Stimulated activated CD8-positive, alpha-beta memory T cell treated with anti-CD3 and anti-CD28 coated beads, Interleukin-12 subunit alpha, Interleukin-12 subunit beta, amount 100 ng/mL, for 24 hours (primary cell): ENCODE measurements around the gene ALMS1.
"Not testable (repeated sequence)": the region's sequence is repeated elsewhere in the genome, so short reads cannot be mapped to it uniquely, and the experiment has no call there.

Source experiments
- DNase-seq: peaks from one replicate; pipeline ENCODE4 v3.0.0-alpha.2; 2020; ENCODE audit errors: extremely low read depth

The ALMS1 gene

DNA sequence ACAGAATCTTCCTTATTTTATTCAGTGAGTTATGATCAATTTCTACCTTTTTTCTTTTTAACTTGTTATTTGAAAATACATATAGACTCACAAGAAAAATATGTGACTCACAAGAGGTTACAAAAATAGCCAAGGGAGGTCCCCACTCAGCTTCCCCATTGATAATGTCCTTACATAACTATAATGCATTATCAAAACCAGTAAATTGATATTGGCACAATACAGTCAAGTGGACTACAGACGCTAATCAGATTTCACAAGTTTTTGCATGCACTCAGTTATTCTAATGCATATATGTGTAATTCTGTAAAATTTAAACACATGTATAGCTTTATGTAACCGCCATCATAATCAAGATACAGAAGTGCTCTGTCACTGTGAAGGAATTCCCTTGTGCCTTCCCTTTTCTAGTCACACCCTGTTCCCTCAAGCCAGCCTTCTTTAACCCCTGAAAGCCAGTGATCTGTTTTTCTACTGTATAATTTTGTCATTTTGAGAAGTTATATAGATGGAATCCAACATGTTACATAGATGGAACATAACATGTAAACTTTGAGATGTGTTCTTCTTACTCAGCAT, 118.4 kb downstream of the ALMS1 start:
- no peak for DNase-seq

DNA sequence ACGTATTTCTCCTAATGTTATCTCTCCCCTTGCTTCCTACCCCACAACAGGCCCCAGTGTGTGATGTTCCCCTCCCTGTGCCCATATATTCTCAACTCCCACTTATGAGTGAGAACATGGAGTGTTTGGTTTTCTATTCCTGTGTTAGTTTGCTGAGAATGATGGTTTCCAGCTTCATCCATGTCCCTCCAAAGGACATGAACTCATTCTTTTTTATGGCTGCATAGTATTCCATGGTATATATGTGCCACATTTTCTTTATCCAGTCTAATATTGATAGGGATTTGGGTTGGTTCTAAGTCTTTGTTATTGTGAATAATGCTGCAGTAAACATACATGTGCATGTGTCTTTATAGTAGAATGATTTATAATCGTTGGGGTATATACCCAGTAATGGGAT, 119.2 kb downstream of the ALMS1 start:
- not testable (repeated sequence) for DNase-seq

DNA sequence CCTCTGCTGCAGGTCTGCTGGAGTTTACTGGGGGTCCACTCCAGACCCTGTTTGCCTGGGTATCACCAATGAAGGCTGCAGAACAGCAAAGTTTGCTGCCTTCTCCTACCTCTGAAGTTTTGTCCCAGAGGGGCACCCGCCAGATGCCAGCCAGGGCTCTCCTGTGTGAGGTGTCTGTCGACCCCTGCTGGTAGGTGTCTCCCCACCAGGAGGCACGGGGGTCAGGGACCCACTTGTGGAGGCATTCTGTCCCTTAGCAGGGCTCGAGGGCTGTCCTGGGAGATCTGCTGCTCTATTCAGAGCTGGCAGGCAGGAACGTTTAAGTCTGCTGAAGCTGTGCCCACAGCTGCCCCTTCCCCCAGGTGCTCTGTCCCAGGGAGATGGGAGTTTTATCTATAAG, 124.8 kb downstream of the ALMS1 start:
- DNase-seq = not testable (repeated sequence)

DNA sequence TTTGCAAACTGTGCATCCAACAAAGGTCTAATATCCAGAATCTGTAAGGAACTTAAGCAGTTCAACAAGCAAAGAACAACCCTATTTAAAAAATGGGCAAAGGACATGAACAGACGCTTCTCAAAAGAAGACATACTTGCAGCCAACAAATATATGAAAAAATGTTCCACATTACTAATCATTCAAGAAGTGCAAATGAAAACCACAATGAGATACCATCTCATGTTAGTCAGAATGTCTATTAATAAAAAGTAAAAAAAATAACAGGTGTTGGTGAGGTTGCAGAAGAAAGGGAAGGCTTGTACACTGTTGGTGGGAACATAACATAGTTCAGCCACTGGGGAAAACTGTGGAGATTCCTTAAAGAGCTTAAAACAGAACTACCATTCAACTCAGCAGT, 130.4 kb downstream of the ALMS1 start:
- DNase-seq = no peak

DNA sequence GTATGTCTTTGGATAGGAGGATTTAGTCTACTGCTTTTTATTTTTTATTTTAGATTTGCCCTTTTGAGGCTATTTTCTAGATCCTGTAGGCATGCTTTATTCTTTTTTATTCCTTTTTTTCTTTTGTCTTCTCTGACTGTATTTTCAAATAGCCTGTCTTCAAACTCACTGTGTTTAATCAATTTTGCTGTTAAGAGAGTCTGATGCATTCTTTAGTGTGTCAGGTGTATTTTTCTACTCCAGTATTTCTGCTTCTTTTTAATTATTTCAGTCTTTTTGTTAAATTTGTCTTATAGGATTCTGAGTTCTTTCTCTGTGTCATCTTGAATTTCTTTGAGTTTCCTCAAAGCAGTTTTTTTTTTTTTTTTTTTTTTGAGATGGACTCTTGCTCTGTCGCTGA, 143.1 kb downstream of the ALMS1 start:
- DNase-seq = no peak

DNA sequence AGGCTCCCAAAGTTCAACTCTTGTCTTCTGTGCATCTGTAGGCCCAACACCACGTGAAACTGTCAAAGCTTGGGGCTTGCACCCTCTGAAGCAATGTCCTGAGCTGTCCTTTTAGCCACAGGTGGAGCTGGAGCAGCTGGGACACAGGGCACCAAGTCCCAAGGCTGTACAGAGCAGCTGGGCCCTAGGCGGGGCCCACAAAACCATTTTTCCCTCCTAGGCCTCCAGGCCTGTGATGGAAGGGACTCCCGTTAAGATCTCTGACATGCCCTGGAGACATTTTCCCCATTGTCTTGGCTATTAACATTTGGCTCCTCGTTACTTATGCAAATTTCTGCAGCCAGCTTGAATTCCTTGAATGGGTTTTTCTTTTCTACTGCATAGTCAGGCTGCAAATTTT, 145.1 kb downstream of the ALMS1 start:
- not testable (repeated sequence) for DNase-seq

DNA sequence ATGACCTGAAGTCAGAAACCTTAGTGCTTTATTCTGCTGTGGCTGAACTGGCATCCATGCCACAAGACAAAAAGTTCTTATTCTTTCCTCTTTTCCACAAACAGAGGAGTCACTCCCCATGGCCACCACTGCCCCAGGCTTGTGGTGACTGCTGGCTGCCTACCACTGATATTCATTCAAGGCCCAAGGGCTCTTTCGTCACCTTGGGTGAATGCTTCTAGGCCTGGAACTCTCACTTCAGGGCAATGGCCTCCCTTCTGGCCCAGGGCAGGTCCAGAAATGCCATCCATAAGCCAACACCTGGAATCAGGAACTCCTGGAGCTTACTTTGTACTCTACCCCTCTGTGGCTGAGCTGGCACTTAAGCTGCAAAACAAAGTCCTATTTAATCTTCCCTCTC, 146.7 kb downstream of the ALMS1 start:
- DNase-seq = no peak

DNA sequence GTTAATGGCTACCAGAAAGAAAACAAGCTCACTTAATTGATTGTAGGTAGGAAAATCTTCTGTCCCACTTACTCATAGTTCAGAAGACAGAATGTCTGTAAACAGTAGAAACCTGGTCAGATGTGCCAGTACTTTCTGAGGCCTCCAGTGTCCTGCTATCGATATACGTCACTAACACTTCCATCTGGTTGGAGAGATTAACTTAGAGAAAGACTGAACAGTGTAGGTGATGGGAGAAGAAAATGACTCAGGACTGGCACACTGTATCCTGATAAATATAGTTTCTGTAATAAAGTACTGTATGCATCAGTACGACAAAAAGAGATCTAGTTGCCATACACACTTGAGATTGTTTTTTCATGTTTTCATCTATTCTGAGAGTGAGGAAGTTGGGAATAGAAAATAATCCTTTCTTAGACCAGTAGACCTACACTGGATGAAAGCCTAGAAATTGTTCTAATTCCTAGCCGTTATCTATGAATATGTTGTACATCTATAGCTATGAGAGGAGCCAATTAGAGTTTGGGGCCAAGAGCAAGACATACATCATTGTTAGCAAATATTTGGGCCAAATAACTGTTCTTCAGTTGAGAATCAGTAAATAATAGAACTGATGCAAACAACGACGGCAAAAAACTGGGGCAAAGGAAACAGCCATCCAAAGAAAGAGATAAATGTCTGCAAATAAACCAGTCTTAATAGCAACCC, 150.7 kb downstream of the ALMS1 start:
- DNase-seq = no peak

DNA sequence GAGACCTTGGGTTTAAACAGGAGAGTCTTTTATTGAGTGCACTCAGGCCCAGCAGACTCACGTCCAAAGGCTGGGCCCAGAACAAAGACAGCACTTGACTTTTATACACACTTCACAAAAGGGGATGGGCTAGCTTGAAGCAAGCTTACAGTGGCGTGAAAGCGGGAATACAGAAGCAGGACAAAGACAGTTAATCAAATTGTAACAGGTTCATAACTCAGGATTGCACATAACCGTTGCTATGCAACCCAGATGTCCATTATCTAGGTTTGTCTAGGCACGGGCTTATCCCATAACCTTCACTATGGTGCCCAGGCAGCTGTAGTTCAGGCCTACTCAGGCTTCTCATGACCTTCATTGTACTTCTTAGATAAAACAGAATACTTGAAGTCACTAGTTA, 175.2 kb downstream of the ALMS1 start:
- DNase-seq = not testable (repeated sequence)

DNA sequence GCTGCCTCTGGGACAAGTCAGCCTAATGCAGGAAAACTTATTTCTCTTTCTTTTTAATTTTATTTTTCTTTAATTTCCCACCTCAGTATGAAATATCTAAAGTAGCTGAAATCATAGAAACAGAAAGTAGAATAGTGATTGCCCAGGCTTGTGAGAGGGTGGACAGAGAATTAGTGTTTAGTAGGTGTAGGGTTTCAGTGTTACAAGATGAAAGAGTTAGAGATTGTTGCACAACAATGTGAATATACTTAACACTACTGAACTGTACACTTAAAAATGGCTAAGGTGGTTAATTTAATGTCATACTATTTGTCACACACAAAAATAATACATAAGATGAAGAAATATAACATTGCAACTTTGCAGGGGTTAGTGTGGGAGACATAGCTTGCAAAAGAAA, 175.8 kb downstream of the ALMS1 start:
- DNase-seq = no peak

DNA sequence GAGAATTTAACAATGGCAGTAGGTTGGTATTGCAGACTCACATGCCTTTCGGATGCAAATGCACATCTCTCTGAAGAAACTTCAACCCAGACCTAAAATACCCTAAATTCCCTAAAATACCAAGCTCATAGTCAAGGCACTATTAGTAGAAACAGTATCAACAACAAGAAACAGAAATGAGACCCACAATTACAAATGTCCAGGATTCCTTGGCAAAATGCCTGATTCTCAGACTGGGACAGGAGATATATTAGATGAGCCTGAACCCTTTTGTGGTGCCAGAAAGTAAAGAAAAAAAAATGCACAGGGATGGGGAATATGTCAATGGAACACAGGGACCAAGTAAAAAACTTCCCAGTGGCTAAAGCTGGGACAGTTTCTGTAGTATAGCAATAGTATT, 179.3 kb downstream of the ALMS1 start:
- no peak for DNase-seq

DNA sequence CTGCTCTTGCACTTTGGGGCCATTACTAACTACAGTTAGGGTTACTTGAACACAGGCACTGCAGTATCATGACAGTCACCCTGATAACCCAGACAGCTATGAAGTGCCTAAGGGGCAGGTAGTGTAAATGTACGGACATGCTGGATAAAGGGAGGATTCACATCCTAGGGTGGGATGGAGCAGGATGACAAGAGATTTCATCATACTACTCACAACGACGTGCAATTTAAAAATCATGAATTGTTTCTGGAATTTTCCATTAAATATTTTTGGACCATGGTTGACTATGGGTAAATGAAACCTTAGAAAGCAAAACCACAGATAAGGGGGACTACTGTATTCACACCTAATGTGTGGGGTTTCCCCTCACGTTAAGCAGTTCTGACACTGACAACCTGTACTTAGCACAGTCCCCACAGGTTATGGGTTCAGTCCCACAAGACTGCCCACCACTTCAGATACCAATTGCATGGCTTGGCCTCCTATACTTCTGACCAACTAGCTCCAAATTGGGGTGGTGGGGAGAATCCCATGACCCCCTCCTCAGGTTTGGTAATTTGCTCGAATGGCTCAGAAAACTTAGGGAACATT, 180.7 kb downstream of the ALMS1 start:
- no peak for DNase-seq

DNA sequence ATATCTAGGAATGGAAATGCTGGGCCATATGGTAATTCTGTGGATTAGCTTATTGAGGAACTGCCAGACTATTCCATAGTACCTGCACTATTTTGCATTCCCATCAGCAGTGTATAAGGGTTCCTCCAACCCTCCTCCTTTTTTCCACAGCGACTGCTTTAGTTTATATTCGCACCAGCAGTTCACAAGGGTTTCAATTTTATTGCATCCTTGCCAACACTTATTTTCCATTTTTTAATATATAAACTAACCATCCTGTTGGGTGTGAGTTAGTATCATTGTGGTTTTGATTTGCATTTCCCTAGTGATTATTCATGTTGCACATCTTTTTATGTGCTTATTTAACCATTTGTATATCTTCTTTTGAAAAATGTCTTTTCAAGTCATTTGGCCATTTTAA, 189.6 kb downstream of the ALMS1 start:
- DNase-seq = no peak

DNA sequence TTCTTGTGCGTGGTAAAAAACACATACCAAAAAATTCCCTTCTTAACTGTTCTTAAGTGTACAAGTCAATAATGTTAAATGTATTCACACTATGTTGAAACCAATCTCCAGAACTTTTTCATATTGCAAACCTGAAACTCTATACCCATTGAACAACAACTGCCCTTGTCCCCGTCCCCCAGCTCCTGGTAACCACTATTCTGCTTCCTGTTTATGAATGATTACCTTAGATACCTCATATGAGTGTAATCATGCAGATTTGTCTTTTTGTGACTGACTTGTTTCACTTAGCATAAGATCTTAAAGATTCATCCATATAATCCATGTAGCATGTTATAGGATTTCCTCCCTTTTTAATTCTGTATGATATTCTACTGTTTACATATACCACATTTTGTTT, 196.7 kb downstream of the ALMS1 start:
- DNase-seq = no peak

DNA sequence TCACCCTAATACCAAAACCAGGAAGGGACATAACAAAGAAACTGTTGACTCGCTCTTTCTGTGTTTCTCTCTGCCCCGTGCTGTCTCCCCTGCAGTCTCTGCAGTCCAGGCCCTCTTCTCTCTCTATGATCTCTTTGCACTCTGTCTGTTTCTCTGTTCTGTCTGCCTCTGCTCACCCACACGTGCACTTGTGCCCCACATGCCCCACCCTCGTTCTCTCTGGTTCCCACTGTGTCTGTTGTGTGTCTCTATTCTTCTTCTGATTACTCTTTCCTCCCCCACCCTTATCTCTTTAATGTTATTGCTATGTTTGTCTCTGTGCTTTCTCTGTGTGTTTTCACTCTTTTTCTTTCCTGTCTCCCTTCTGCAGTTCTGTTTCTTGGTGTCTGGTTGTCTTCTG, 202.5 kb downstream of the ALMS1 start:
- no peak for DNase-seq

DNA sequence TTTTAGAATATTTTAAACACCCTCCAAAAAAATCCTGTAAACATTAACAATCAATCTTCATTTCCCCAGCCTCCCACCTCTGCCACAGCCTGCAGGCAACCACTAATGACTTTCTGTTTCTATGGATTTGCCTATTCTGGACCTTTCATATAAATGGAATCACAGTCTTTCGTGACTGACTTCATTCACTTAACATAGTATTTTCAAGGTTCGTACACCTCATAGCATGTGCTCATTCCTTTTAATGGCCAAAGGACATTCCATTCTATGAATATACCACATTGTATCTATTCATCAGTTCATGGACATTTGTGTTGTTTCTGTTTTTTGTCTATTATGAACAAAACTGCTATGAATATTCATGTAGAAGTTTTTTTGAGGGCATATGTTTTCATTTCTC, 208.0 kb downstream of the ALMS1 start:
- no peak for DNase-seq

DNA sequence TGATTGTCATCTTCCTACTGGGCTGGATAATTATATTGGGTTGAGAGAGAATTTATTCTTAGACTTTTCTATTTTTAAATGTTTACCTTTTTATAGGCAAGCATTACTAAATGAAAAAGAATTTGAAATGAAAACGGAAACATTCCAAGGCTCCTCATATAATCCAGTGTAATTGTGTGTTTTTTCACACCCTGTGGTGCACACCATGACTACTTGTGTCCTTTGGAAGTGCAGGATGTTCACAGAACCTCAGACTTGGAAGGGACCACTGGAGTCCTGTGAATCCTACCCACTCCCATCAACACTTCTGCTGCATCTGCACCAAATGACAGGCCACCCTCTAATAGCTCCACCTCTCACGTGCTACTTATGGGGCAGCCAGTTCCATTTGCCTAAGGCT, 208.6 kb downstream of the ALMS1 start:
- DNase-seq = no peak

DNA sequence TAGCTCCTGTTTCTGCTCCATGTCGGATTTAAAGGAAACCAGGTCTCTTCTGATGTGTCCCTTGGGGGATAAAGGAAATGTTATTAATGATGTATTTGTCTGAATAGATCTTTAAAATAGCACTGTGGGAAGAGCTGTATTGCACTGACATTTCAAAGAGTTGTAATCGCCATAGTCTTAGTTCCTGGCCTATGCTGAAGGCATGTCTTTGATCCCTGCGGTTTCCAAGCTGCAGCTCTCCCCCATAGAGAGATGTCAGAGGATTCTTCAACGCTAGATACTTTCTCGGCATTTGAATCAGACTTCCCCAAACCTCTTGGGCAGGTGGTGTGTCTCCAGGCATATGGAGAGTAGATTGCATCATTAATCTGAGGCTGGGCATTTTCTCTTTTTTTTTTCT, 216.1 kb downstream of the ALMS1 start:
- DNase-seq = no peak

DNA sequence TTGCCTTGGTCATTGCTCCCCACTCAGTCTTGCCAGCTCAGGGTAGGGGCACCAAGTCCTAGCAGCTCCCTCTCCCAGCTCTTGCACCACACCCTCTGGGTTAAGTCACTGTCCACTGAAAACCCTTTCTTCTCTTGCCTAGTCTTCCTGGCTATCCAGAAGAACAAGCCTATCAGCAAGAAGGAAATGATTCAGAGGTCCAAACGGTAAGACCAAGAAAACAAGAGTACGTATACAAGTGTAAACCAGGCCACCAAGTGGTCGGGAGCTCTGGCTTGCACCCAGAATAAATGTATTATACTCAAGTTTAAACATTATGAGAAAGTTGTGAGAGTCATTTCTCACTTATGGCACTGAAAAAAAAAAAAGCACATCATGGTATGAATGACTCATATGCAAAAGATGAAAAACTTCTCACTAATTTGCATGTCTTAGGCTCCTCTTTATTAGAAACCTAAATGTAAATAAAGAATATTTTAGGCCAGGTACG, 217.5 kb downstream of the ALMS1 start:
- DNase-seq = not testable (repeated sequence)

DNA sequence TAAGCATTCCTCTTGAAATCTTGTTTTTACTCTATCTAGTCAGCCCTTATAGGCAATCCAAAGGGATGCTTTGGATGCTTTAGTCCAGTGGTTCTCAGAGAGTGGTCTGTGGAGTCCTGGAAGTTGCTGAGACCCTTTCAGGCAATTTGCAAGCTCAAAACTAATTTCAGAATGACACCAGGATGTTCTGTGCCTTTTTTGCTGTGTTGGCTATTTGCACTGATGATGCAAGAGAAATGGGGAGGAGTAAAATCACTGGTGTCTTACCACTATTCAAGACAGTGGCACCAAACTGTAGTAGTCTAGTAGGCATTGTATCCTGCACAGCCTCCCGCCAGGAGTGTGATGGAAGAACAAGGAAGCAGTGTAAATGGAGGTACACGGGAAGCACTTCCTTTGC, 219.0 kb downstream of the ALMS1 start:
- not testable (repeated sequence) for DNase-seq

DNA sequence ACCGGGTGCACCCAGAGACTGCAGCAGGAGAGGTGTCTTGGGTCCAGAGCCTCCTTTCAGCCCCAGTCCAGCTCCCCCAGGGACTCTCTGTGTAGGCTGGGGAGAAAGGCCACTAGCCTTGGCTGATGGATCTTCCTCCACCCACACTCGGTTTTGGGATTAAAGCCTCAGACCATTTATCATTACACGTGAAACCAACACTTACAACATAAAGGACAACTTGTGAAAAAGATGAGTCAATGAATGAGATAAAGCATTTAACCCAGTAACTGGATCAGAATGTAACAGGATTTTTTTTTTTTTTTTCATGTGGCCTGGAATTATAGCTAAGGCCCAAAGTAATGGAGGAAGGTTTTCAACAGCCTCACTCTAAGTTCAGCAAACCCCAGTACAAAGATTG, 224.5 kb downstream of the ALMS1 start:
- DNase-seq = no peak

DNA sequence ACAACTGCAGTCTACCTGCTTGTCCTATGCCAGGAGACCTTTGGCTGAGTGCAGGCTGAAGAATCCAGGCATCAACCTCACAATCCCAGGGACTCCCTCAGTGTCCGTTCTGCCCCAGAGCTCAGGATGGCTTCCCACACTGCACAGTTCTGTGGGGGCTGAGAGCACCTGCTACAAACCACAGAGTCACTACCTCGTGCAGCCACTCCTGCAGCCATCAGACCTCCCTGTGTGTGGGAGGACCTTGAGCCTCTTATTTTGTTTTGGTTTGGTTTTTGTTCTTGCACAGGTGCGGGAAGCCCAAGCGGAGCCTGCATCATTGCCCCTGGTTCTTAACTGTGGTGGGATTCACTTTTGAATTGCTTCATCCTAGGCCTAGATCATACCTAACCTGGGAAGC, 225.6 kb downstream of the ALMS1 start:
- DNase-seq = no peak

DNA sequence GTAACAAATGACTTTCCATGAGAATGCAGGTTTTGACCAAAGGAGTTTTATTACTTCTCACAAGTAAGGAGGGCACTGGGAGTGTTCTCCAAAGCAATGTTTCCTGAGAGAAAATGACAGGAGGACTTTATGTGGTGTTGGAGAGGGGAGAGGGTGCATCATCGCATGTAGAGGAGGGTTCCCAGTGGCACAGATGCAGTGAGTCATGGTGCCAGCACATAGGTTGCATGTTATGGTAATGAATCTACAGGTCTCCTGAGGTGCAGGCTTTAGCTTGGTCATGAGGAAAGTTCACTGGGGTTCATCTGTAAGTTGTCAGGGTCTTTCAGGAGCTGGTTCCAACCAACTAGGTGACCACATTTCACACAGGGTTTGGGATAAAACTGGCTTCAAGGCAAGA, 226.2 kb downstream of the ALMS1 start:
- DNase-seq = no peak
